Measurements from ENCODE around the gene SPTLC3. TPM values are rescaled to one million over a fixed set of nuclear protein-coding genes. Genes with fewer than 3 reads are reported as not detected.

The SPTLC3 gene
- total and polyA plus RNA-seq, 2 of the 13 experiments (the other 11 are each of a cell fraction or from before 2014, with no cell fraction given) = 20.5 to 95.6 TPM

DNA sequence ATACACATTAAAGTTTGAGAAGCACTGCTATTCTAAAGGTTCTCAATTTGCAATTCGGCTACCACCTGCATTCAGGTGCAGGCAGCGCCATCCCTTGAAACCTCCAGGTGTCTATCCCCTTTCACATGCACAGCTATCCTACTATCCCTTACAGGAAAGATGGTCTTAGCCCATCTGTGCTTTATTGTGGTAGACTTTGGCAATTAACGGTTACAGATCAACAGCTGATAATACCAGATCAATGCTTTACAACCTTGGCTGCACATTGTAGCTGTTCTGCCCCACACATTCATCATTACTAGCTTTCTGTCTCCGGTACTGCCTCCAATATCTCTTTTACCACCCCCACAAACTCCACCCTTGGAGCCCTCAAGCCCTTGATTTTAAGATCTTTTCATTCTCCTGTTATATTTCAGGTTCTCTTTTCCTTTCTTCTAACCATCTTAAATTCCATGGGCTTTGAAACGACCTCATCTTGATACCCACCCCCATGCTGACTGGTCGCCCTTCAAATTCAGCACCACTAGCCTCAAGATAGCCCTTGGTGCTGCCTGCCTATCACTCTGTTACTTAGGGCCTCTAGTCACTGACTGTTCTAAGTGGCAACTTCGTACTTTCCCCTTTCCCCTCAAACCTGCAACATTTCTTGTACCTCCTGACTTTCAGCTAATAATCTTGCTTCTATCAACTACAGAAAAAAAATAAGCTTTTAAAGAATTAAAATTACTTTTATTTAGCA is 50.8 kb downstream of the SPTLC3 start (continued):
- TF ChIP-seq CCDC6 (CRISPR knock-in tag; IDR thresholded peaks at IDR 0.05) (0 out of 2 replicates have a peak, but pooled peaks have one; percentile 11), ZBTB8A (CRISPR knock-in tag; IDR thresholded peaks at IDR 0.05; ENCODE audit: borderline replicate concordance, low read depth) (no peak), KDM4B (CRISPR knock-in tag; IDR thresholded peaks at IDR 0.05) (no peak), ZNF282 (IDR thresholded peaks at IDR 0.05; ENCODE audit: partially characterized antibody) (no peak), ZNF329 (CRISPR knock-in tag; IDR thresholded peaks at IDR 0.05; ENCODE audit: low read depth) (no peak), SNAPC2 (CRISPR knock-in tag; IDR thresholded peaks at IDR 0.05) (no peak), ZNF124 (CRISPR knock-in tag; IDR thresholded peaks at IDR 0.05) (no peak), AGO2 (optimal IDR thresholded peaks at IDR 0.05; ENCODE audit: low read depth, low read length) (no peak), SPEN (CRISPR knock-in tag; IDR thresholded peaks at IDR 0.05; ENCODE audit: low read depth) (no peak), MAZ (IDR thresholded peaks at IDR 0.05; ENCODE audit: borderline replicate concordance, low read depth, low read length) (no peak), MAZ (CRISPR knock-in tag; IDR thresholded peaks at IDR 0.05; ENCODE audit: low read depth) (no peak), ZNF552 (CRISPR knock-in tag; IDR thresholded peaks at IDR 0.05; ENCODE audit: borderline replicate concordance) (no peak), ZNF75D (CRISPR knock-in tag; IDR thresholded peaks at IDR 0.05; ENCODE audit: borderline replicate concordance) (no peak), ZNF354B (CRISPR knock-in tag; IDR thresholded peaks at IDR 0.05) (0 out of 2 replicates have a peak, but pooled peaks have one; percentile 51), PCBP1 (IDR thresholded peaks at IDR 0.05; ENCODE audit: borderline replicate concordance, low read depth, low read length) (no peak), SIN3A (IDR thresholded peaks at IDR 0.05; ENCODE audit: borderline replicate concordance, low read depth, low read length) (no peak), ZBTB7B (CRISPR knock-in tag; IDR thresholded peaks at IDR 0.05) (no peak), ZNF256 (CRISPR knock-in tag; conservative IDR thresholded peaks at IDR 0.05) (no peak), TBL1XR1 (IDR thresholded peaks at IDR 0.05; ENCODE audit: borderline replicate concordance, low read length, partially characterized antibody) (no peak), MYNN (CRISPR knock-in tag; IDR thresholded peaks at IDR 0.05; ENCODE audit: low read depth) (no peak; the same call in 1 of the 2 replicates), WIZ (CRISPR knock-in tag; IDR thresholded peaks at IDR 0.05) (no peak), ADNP (CRISPR knock-in tag; IDR thresholded peaks at IDR 0.05) (no peak), ZNF781 (CRISPR knock-in tag; IDR thresholded peaks at IDR 0.05; ENCODE audit: borderline replicate concordance, not compliant biosample characterization) (no peak)
- TF ChIP-seq, protein P1, sequence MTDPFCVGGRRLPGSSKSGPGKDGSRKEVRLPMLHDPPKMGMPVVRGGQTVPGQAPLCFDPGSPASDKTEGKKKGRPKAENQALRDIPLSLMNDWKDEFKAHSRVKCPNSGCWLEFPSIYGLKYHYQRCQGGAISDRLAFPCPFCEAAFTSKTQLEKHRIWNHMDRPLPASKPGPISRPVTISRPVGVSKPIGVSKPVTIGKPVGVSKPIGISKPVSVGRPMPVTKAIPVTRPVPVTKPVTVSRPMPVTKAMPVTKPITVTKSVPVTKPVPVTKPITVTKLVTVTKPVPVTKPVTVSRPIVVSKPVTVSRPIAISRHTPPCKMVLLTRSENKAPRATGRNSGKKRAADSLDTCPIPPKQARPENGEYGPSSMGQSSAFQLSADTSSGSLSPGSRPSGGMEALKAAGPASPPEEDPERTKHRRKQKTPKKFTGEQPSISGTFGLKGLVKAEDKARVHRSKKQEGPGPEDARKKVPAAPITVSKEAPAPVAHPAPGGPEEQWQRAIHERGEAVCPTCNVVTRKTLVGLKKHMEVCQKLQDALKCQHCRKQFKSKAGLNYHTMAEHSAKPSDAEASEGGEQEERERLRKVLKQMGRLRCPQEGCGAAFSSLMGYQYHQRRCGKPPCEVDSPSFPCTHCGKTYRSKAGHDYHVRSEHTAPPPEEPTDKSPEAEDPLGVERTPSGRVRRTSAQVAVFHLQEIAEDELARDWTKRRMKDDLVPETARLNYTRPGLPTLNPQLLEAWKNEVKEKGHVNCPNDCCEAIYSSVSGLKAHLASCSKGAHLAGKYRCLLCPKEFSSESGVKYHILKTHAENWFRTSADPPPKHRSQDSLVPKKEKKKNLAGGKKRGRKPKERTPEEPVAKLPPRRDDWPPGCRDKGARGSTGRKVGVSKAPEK (CRISPR knock-in tag; IDR thresholded peaks at IDR 0.05; ENCODE audit: borderline replicate concordance) = no peak
- TF ChIP-seq, protein P2, sequence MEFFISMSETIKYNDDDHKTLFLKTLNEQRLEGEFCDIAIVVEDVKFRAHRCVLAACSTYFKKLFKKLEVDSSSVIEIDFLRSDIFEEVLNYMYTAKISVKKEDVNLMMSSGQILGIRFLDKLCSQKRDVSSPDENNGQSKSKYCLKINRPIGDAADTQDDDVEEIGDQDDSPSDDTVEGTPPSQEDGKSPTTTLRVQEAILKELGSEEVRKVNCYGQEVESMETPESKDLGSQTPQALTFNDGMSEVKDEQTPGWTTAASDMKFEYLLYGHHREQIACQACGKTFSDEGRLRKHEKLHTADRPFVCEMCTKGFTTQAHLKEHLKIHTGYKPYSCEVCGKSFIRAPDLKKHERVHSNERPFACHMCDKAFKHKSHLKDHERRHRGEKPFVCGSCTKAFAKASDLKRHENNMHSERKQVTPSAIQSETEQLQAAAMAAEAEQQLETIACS (CRISPR knock-in tag; IDR thresholded peaks at IDR 0.05) = no peak
- TF ChIP-seq, protein P3, sequence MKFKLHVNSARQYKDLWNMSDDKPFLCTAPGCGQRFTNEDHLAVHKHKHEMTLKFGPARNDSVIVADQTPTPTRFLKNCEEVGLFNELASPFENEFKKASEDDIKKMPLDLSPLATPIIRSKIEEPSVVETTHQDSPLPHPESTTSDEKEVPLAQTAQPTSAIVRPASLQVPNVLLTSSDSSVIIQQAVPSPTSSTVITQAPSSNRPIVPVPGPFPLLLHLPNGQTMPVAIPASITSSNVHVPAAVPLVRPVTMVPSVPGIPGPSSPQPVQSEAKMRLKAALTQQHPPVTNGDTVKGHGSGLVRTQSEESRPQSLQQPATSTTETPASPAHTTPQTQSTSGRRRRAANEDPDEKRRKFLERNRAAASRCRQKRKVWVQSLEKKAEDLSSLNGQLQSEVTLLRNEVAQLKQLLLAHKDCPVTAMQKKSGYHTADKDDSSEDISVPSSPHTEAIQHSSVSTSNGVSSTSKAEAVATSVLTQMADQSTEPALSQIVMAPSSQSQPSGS (CRISPR knock-in tag; IDR thresholded peaks at IDR 0.05) = no peak
